H9 (cell line): ENCODE data around the gene DAB1. TPM values are rescaled to one million over a fixed set of nuclear protein-coding genes. Genes with fewer than 3 reads are reported as not detected.

ENCODE experiments used
- DNase-seq: peaks from one replicate; pipeline ENCODE4 v3.0.0-alpha.2; 2017
- H2AFZ ChIP-seq: one replicate; pipeline ENCODE4 v1.6.1; 2013; ENCODE audit warnings: mild to moderate bottlenecking, low read length, control low read depth, moderate library complexity
- H2AK5ac ChIP-seq: 2 replicates; pipeline ENCODE4 v1.6.1; 2013; ENCODE audit warnings: low read length, control low read depth, mixed read lengths; ENCODE audit not compliant: insufficient read length
- H2BK120ac ChIP-seq: one replicate; pipeline ENCODE4 v1.6.1; 2013; ENCODE audit warnings: low read depth, mild to moderate bottlenecking, low read length, control low read depth, inconsistent platforms; ENCODE audit not compliant: poor library complexity, severe bottlenecking
- H2BK12ac ChIP-seq: 2 replicates; pipeline ENCODE4 v1.6.1; 2013; ENCODE audit warnings: low read length, control low read depth, mixed read lengths, low read depth; ENCODE audit not compliant: insufficient read length
- H2BK15ac ChIP-seq: 2 replicates; pipeline ENCODE4 v1.6.1; 2013; ENCODE audit warnings: low read depth, low read length, control low read depth
- H2BK20ac ChIP-seq: one replicate; pipeline ENCODE4 v1.6.1; 2013; ENCODE audit warnings: low read depth, mild to moderate bottlenecking, low read length, control low read depth, inconsistent platforms; ENCODE audit not compliant: poor library complexity, severe bottlenecking
- H2BK5ac ChIP-seq: 2 replicates; pipeline ENCODE4 v1.6.1; 2013; ENCODE audit warnings: low read length, control low read depth, mixed read lengths; ENCODE audit not compliant: insufficient read length
- H3K14ac ChIP-seq: 2 replicates; pipeline ENCODE4 v1.6.1; 2013; ENCODE audit warnings: low read length, control low read depth; ENCODE audit not compliant: insufficient read depth
- H3K18ac ChIP-seq: 2 replicates; pipeline ENCODE4 v1.6.1; 2013; ENCODE audit warnings: low read depth, mild to moderate bottlenecking, mixed read lengths, low read length, control low read depth; ENCODE audit not compliant: insufficient read length
- H3K23ac ChIP-seq: 2 replicates; pipeline ENCODE4 v1.6.1; 2013; ENCODE audit warnings: low read length, control low read depth, mixed read lengths, low read depth; ENCODE audit not compliant: insufficient read length
- H3K23me2 ChIP-seq: 2 replicates; pipeline ENCODE4 v1.6.1; 2013; ENCODE audit warnings: low read depth, mild to moderate bottlenecking, mixed read lengths, low read length, control low read depth; ENCODE audit not compliant: insufficient read length, poor library complexity, severe bottlenecking
- H3K27ac ChIP-seq: 2 replicates; pipeline ENCODE4 v1.5.1; 2013; ENCODE audit warnings: low read length, control low read depth, mixed read lengths, low read depth; ENCODE audit not compliant: insufficient read length
- H3K27me3 ChIP-seq: 2 replicates; pipeline ENCODE4 v1.6.1; 2013; ENCODE audit warnings: low read length, control low read depth, inconsistent platforms; ENCODE audit not compliant: insufficient read depth
- H3K4ac ChIP-seq: 2 replicates; pipeline ENCODE4 v1.6.1; 2013; ENCODE audit warnings: low read depth, mild to moderate bottlenecking, control low read depth, inconsistent platforms, low read length, moderate library complexity
- H3K4me1 ChIP-seq: 2 replicates; pipeline ENCODE4 v1.6.1; 2013; ENCODE audit warnings: low read length, control low read depth, inconsistent platforms; ENCODE audit not compliant: insufficient read depth
- H3K4me2 ChIP-seq: 2 replicates; pipeline ENCODE4 v1.6.1; 2013; ENCODE audit warnings: low read length, control low read depth, mixed read lengths; ENCODE audit not compliant: insufficient read length, insufficient read depth
- H3K56ac ChIP-seq: 2 replicates; pipeline ENCODE4 v1.6.1; 2013; ENCODE audit warnings: low read depth, mild to moderate bottlenecking, mixed read lengths, low read length, control low read depth; ENCODE audit not compliant: insufficient read length
- H3K79me1 ChIP-seq: 2 replicates; pipeline ENCODE4 v1.6.1; 2013; ENCODE audit warnings: low read depth, mild to moderate bottlenecking, moderate library complexity, low read length, control low read depth, inconsistent platforms; ENCODE audit not compliant: insufficient read depth, poor library complexity, severe bottlenecking
- H3K79me2 ChIP-seq: 2 replicates; pipeline ENCODE4 v1.6.1; 2013; ENCODE audit warnings: low read length, control low read depth, inconsistent platforms; ENCODE audit not compliant: insufficient read depth
- H3K9ac ChIP-seq: 2 replicates; pipeline ENCODE4 v1.6.1; 2013; ENCODE audit warnings: low read length, control low read depth, mixed read lengths; ENCODE audit not compliant: insufficient read length; ENCODE audit errors: extremely low read depth
- H3K9me3 ChIP-seq: one replicate; pipeline ENCODE4 v1.6.1; 2013; ENCODE audit warnings: low read depth, low read length, inconsistent platforms; ENCODE audit not compliant: control insufficient read depth
- H3T11ph ChIP-seq: one replicate; pipeline ENCODE4 v1.6.1; 2013; ENCODE audit warnings: mild to moderate bottlenecking, low read length, control low read depth, inconsistent platforms
- H4K20me1 ChIP-seq: one replicate; pipeline ENCODE4 v1.6.1; 2013; ENCODE audit not compliant: control insufficient read depth, insufficient read length, insufficient read depth
- H4K5ac ChIP-seq: 2 replicates; pipeline ENCODE4 v1.6.1; 2013; ENCODE audit warnings: low read depth, mild to moderate bottlenecking, mixed read lengths, low read length, control low read depth; ENCODE audit not compliant: insufficient read length
- H4K8ac ChIP-seq: replicated peaks from 2 replicates; pipeline ENCODE4 v1.6.1; 2013; ENCODE audit warnings: low read length, control low read depth, mixed read lengths, low read depth; ENCODE audit not compliant: insufficient read length
- H4K91ac ChIP-seq: 2 replicates; pipeline ENCODE4 v1.6.1; 2013; ENCODE audit warnings: low read depth, mild to moderate bottlenecking, moderate library complexity, mixed read lengths, low read length, control low read depth; ENCODE audit not compliant: insufficient read length
- H3K27ac Mint-ChIP-seq, 3 experiments: 2 replicates in 2 of 3; 3 replicates in 1 of 3; pipeline ENCODE4 v1.8.0; 2020 to 2021; ENCODE audit warnings: mixed read lengths in 3 of 3, mild to moderate bottlenecking in 1 of 3, moderate library complexity in 1 of 3
- H3K27me3 Mint-ChIP-seq: 2 replicates; pipeline ENCODE4 v1.8.0; 2021; ENCODE audit warnings: low read depth, mild to moderate bottlenecking, moderate library complexity, mixed read lengths
- H3K36me3 Mint-ChIP-seq, 3 experiments: 2 replicates in 2 of 3; 3 replicates in 1 of 3; pipeline ENCODE4 v1.8.0; 2020 to 2021; ENCODE audit warnings: low read depth in 3 of 3, mixed read lengths in 3 of 3; ENCODE audit not compliant: insufficient read depth in 1 of 3
- H3K4me1 Mint-ChIP-seq, 2 experiments: 2 replicates each; pipeline ENCODE4 v1.8.0; 2020; ENCODE audit warnings: mixed read lengths in 2 of 2
- H3K4me3 Mint-ChIP-seq, 2 experiments: 2 replicates in 1 of 2; 3 replicates in 1 of 2; pipeline ENCODE4 v1.8.0; 2020 to 2021; ENCODE audit warnings: mild to moderate bottlenecking in 2 of 2, mixed read lengths in 2 of 2, moderate library complexity in 1 of 2
- H3K9me3 Mint-ChIP-seq, 2 experiments: 2 replicates in 1 of 2; 3 replicates in 1 of 2; pipeline ENCODE4 v1.8.0; 2020; ENCODE audit warnings: mild to moderate bottlenecking in 2 of 2, mixed read lengths in 2 of 2, moderate library complexity in 1 of 2
- WGBS: extraction: QIAGEN DNeasy Blood & Tissue Kit; methylation state at CpG from one replicate; pipeline ENCODE4 v1.1.7; 2013; ENCODE audit warnings: missing lambda C conversion rate, low lambda C conversion rate, mixed read lengths; ENCODE audit not compliant: insufficient read length; ENCODE audit errors: extremely low coverage; 5-methylcytosine and 5-hydroxymethylcytosine counted together
- total RNA-seq: library from RNA; stranded (reverse); gene quantifications from 2 replicates; pipeline ENCODE4 v1.2.1, GENCODE V29; 2021
- TF ChIP-seq, protein P1 (sequence below): fragments of 200-600 bp; sonication (generic); conservative IDR thresholded peaks from 3 replicates; pipeline ENCODE4 v1.8.0; 2021; ENCODE audit warnings: antibody characterized with exemption, mild to moderate bottlenecking

DAB1 gene
- total RNA-seq, 1 experiment from 2014 or later, result 9.3 TPM

DNA sequence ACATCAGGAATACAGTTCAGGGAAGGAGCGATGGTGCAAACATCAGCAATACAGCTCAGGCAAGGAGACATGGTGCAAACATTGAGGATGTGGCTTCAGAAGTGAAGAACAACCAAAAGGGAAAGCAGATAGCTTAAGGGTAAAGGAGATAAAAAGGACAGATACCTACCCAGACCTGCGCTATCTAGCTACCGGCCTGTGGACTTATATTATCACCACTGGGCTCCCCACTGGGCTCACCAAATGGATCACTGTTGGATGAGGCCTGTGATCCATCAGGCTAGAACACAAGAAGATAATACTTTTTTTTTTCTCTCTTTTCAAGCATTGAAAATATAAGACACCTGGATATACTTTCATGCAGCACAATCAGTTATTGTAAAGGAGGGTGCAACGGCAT is 413.3 kb downstream of the DAB1 start:
- no CpG with 5 or more reads among the region's 4 CpGs for WGBS
- no peak overlapping the region for H3K14ac ChIP-seq
- H4K91ac ChIP-seq, result no peak overlapping the region
- TF ChIP-seq, protein P1, sequence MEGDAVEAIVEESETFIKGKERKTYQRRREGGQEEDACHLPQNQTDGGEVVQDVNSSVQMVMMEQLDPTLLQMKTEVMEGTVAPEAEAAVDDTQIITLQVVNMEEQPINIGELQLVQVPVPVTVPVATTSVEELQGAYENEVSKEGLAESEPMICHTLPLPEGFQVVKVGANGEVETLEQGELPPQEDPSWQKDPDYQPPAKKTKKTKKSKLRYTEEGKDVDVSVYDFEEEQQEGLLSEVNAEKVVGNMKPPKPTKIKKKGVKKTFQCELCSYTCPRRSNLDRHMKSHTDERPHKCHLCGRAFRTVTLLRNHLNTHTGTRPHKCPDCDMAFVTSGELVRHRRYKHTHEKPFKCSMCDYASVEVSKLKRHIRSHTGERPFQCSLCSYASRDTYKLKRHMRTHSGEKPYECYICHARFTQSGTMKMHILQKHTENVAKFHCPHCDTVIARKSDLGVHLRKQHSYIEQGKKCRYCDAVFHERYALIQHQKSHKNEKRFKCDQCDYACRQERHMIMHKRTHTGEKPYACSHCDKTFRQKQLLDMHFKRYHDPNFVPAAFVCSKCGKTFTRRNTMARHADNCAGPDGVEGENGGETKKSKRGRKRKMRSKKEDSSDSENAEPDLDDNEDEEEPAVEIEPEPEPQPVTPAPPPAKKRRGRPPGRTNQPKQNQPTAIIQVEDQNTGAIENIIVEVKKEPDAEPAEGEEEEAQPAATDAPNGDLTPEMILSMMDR, result no peak
- H2AK5ac ChIP-seq, result no peak overlapping the region
- no peaks in the 10 kb centered on the region for H4K20me1 ChIP-seq
- H3K27me3 ChIP-seq, result no peaks in the 10 kb centered on the region
- Mint-ChIP-seq H3K27ac (no peak overlapping the region), H3K9me3 (no peaks in the 10 kb centered on the region), H3K36me3 (no peaks in the 10 kb centered on the region; a peak in 1 of 7 replicates), H3K27me3 (no peaks in the 10 kb centered on the region), H3K4me3 (no peak overlapping the region), H3K4me1 (no peaks in the 10 kb centered on the region)
- no peak overlapping the region for H3K18ac ChIP-seq
- no peak for DNase-seq
- H4K8ac ChIP-seq, result no peak overlapping the region
- no peak overlapping the region for H2BK15ac ChIP-seq
- H2BK5ac ChIP-seq, result no peak overlapping the region
- H3K56ac ChIP-seq, result no peak overlapping the region
- H3T11ph ChIP-seq, result no peak overlapping the region
- no peak overlapping the region for H2BK120ac ChIP-seq
- H3K9ac ChIP-seq, result no peak overlapping the region
- H3K4me1 ChIP-seq, result no peaks in the 10 kb centered on the region
- H2AFZ ChIP-seq, result no peak overlapping the region
- no peaks in the 10 kb centered on the region for H3K79me2 ChIP-seq
- no peaks in the 10 kb centered on the region for H3K79me1 ChIP-seq
- no peaks in the 10 kb centered on the region for H3K9me3 ChIP-seq
- no peak overlapping the region for H3K4ac ChIP-seq
- H3K23me2 ChIP-seq, result no peaks in the 10 kb centered on the region
- no peak overlapping the region for H4K5ac ChIP-seq
- H3K4me2 ChIP-seq, result no peak overlapping the region
- no peak overlapping the region for H3K27ac ChIP-seq
- H2BK20ac ChIP-seq, result no peak overlapping the region
- no peak overlapping the region for H2BK12ac ChIP-seq
- no peak overlapping the region for H3K23ac ChIP-seq
